Brain microvascular endothelial cell (primary cell): Measurements from ENCODE around the gene KCMF1.

Experiments
- DNase-seq: peaks from one replicate; pipeline ENCODE4 v3.0.0-alpha.2; 2020
- H3K27ac ChIP-seq: fragments of 250-450 bp; sonication (Bioruptor Pico); 2 replicates; pipeline ENCODE4 v1.5.1; 2020; ENCODE audit warnings: mild to moderate bottlenecking, moderate library complexity
- H3K27me3 ChIP-seq: fragments of 250-450 bp; sonication (Bioruptor Pico); replicated peaks from 2 replicates; pipeline ENCODE4 v1.5.1; 2020; ENCODE audit warnings: mild to moderate bottlenecking
- H3K36me3 ChIP-seq: fragments of 250-450 bp; sonication (Bioruptor Pico); replicated peaks from 2 replicates; pipeline ENCODE4 v1.5.1; 2020; ENCODE audit warnings: mild to moderate bottlenecking
- H3K4me3 ChIP-seq: 2 replicates; pipeline ENCODE4 v1.5.1; 2011; ENCODE audit warnings: low read depth, mild to moderate bottlenecking, control low read depth, low read length, moderate library complexity
- in situ Hi-C: cut with HindIII; loops from 2 replicates; pipeline ENCODE4 v1.10.0; 2017; ENCODE audit warnings: low sequenced_read_pairs, low pct_ligation_motif_present
- TF ChIP-seq, protein P1 (sequence below): IDR thresholded peaks from 2 replicates; pipeline ENCODE4 v1.5.1; 2011; ENCODE audit warnings: low read depth, mild to moderate bottlenecking, moderate library complexity, low read length, control low read depth, inconsistent platforms; ENCODE audit errors: missing control alignments

KCMF1 gene

DNA sequence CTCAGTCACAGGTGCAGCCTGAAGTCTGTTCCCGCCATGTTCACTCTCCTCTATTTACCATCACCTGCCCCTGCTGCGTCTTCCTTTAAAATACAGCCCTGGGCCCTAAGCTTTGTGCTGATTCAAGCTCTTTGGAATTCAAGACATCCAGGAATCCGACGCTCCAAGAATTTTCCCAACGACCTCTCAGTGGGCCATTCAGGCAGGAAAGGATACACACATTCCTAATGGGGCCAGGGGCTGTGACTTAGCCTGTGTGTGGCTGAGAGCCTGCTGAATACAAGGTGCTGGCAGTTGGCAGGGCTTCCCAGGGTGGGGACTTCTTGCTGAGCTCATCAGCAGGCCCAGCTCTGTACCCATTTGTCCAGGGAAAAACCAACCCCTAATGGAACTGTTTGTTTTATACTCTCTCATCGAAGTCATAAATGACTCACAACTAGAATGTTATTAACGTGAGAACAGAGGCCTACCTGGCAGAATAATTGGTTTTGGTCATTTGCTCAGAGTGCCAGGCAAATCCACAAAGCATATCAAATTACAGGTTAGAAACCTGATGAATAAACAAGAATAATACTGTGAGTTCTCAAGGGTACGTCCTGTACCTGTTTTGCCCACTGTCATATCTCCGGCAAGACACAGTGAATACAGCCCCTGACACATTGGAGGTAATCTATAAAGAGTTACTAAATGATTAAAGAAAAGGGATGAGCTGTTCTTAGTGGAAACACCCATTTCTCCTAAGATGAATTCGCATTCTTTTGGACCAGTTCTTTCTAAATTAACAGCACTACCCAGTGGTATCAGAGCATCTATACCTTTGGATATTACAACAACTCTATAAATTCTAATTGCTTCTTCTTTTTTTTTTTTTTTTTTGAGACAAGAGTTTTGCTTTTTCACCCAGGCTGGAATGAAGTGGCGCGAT lies 12.6 kb upstream of the KCMF1 start:
- H3K27me3 ChIP-seq, result no peaks in the 10 kb centered on the region
- H3K4me3 ChIP-seq, result no peak overlapping the region
- in situ Hi-C loops, result no loop called here
- peak; percentile 71 for DNase-seq
- H3K27ac ChIP-seq, result peak overlapping the region; percentile 66
- TF ChIP-seq, protein P1, sequence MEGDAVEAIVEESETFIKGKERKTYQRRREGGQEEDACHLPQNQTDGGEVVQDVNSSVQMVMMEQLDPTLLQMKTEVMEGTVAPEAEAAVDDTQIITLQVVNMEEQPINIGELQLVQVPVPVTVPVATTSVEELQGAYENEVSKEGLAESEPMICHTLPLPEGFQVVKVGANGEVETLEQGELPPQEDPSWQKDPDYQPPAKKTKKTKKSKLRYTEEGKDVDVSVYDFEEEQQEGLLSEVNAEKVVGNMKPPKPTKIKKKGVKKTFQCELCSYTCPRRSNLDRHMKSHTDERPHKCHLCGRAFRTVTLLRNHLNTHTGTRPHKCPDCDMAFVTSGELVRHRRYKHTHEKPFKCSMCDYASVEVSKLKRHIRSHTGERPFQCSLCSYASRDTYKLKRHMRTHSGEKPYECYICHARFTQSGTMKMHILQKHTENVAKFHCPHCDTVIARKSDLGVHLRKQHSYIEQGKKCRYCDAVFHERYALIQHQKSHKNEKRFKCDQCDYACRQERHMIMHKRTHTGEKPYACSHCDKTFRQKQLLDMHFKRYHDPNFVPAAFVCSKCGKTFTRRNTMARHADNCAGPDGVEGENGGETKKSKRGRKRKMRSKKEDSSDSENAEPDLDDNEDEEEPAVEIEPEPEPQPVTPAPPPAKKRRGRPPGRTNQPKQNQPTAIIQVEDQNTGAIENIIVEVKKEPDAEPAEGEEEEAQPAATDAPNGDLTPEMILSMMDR, result no peak
- no peaks in the 10 kb centered on the region for H3K36me3 ChIP-seq

DNA sequence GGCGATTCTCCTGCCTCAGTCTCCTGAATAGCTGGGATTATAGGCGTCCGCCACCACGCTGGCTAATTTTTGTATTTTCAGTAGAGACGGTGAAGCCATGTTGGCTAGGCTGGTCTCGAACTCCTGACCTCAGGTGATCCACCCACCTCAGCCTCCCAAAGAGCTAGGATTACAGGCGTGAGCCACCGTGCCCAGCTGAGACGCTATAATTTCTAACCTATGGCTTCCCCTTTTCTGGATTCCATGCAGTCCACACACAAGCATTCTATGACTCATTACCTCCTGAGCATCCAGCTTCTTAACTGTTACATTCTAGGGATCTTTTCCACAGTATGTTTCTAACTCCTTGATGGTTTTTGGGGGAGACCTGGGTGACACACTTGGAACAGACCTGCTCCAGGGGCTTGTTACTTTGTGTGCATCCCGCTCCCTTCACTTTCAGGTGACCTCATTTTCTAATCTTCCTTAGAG lies 11.8 kb upstream of the KCMF1 start:
- H3K27ac ChIP-seq, result peak overlapping the region; percentile 66
- DNase-seq, result peak; percentile 67
- in situ Hi-C loops, result no loop called here
- no peaks in the 10 kb centered on the region for H3K27me3 ChIP-seq
- TF ChIP-seq, protein P1, result no peak
- H3K36me3 ChIP-seq, result no peaks in the 10 kb centered on the region
- H3K4me3 ChIP-seq, result no peak overlapping the region

DNA sequence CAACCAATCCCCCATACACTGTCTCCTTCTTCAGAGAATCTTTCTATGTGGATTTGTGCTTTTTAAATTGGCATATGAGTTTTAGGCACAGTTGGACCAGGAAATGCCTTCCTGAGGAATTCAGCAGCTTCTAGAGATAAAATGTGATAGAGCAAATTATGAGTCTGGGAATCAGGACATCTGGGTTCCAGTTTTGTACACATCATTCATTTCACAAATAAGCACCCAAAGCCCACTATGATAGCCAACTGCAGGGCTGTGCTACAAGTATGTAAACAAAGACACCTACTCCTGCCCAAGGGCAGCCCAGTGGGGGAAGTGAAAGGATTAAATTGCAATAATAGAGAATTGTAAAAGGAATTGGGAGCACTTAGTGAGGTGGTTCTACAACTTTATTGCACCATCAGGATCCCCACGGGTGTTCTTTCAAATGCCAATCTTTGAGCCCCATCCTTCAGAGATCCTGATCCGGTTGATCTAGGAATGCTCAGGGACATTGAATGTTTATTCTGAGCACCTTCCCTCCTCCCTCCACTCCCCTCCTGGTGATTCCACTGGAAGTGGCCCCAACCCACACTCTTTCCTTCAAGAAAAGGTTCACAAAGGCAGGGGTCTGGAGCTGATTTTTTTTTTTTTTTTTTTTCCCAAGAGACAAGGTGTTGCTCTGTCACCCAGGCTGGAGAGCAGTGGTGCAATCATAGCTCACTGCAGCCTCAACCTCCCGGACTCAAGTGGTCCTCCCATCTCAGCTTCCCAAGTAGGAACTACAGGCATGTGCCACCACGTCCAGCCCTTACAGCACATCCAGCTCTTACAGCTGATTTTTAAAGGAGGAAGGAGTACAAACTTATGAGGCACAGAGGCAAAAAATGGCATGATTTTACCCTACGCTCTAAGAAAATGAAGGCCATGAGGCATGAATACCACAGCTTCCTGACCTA lies 11.1 kb upstream of the KCMF1 start:
- DNase-seq, result no peak
- no peaks in the 10 kb centered on the region for H3K27me3 ChIP-seq
- H3K27ac ChIP-seq, result peak overlapping the region; percentile 66
- TF ChIP-seq, protein P1, result no peak
- H3K4me3 ChIP-seq, result no peak overlapping the region
- no peaks in the 10 kb centered on the region for H3K36me3 ChIP-seq
- in situ Hi-C loops, result no loop called here

DNA sequence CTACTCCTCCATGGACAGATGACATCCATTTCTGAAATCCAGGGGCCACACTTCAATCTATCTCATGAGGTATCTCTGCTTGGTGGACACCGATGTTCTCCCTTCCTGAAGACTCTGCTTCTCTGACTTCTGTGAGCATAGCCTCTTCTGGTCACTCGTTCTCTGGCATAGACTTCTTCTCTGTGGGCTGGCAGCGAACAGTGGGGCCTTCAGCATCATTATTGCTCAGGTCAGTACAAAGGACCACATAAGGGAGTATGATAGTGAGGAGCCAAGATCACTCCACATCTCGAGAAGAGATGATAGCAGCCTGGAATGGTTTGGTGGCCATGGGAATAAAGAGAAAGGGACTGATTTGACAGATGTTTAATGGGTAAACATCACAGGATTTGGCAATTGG lies 8.0 kb upstream of the KCMF1 start:
- no peak overlapping the region for H3K4me3 ChIP-seq
- no peak for DNase-seq
- in situ Hi-C loops, result no loop called here
- no peaks in the 10 kb centered on the region for H3K27me3 ChIP-seq
- H3K27ac ChIP-seq, result no peak overlapping the region
- no peaks in the 10 kb centered on the region for H3K36me3 ChIP-seq
- TF ChIP-seq, protein P1, result no peak

DNA sequence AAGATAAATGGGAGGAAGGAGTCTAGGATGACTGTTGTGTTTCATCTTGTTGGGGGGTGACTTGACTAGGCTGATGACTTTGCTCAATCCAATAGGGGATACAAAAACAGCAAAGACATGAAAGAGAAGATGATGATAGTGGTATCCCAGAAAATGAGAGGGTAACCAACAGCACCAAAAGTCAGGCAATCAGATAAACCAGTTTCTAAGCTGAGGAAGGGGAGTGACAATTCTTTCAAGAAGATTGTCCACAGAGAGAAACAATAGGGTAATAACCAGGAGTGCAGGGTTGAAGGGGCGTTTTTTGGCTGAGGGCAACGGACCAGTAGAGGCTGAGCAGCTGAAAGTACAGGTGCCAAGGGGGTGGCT lies 7.7 kb upstream of the KCMF1 start:
- Histone ChIP-seq H3K27ac (no peak overlapping the region), H3K4me3 (no peak overlapping the region), H3K27me3 (no peaks in the 10 kb centered on the region), H3K36me3 (no peaks in the 10 kb centered on the region)
- TF ChIP-seq, protein P1, result no peak
- DNase-seq, result no peak
- in situ Hi-C loops, result no loop called here
